ENCODE measurements around the gene G6PC3. TPM values are rescaled to one million over a fixed set of nuclear protein-coding genes. Genes with fewer than 3 reads are reported as not detected.
"Not testable (repeated sequence)": the region's sequence is repeated elsewhere in the genome, so short reads cannot be mapped to it uniquely, and the experiment has no call there.

Gene G6PC3
- total and polyA plus RNA-seq, 2 experiments from 2014 or later = 36.1 to 132 TPM

DNA sequence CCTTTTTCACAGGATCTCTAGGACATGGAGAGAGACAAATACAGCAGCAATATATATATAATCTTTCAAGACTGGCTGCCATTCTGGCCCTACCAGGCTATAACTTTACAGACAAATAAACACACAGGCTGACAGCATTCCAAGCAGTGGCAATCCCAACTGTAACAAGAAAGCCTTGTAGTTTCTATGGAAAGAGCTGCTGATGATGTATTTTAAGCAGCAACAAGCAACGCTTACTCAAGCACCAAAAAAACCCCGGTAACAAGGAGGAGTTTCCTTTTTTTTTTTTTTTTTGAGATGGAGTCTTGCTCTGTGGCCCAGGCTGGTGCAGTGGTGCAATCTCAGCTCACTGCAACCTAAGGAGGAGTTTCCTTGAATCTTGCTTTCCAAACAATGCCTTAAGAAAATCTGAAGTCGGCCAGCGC lies 27.3 kb upstream of the G6PC3 start:
- H3K27ac ChIP-seq = peak overlapping the region; percentile 1
- 79% methylated on average over 4 of the region's 4 CpGs for WGBS (ENCODE audit: low lambda C conversion rate, missing lambda C conversion rate)

DNA sequence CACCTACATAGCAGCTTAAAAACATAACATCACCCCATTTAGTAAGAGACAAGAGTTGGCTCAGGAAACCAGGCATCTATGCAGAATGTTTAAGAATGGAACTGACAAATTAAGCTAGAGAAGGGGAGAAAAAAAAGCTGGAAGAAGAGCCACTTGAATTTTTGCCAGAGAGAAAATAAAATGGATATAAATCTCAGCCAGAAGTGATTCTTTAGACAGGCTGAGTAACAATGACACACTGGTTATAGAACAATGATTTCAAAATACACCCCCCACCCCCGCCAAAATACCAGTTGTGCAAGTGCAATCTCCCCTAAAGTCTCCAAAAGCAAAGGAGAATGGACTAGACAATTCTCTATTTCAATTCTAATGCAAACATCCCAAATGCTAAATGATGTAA lies 26.5 kb upstream of the G6PC3 start:
- Histone ChIP-seq H3K36me3 (replicated peaks; ENCODE audit: insufficient read depth, low read depth) (no peaks in the 10 kb centered on the region), H3K27me3 (no peaks in the 10 kb centered on the region), H4K20me1 (ENCODE audit: insufficient read depth, poor library complexity, severe bottlenecking) (peaks cover 51% of the 10 kb centered on the region), H3K4me2 (no peak overlapping the region), H3K79me2 (peaks cover 76% of the 10 kb centered on the region), H3K9me2 (replicated peaks; ENCODE audit: insufficient read depth) (no peaks in the 10 kb centered on the region), H2AFZ (no peak overlapping the region), H3K27ac (peak overlapping the region; percentile 10), H3K9me3 (ENCODE audit: low read depth) (no peaks in the 10 kb centered on the region), H3K4me1 (ENCODE audit: insufficient read depth) (no peaks in the 10 kb centered on the region), H3K4me3 (no peak overlapping the region)
- no peak for DNase-seq (ENCODE audit: low spot score)
- WGBS (ENCODE audit: low lambda C conversion rate, missing lambda C conversion rate) = 75% methylated on average over 1 of the region's 1 CpG
- TF ChIP-seq EZH2 (IDR thresholded peaks at IDR 0.05; ENCODE audit: borderline replicate concordance) (no peak), EZH2phosphoT487 (IDR thresholded peaks at IDR 0.05; ENCODE audit: low read depth, severe bottlenecking, unreplicated experiment) (no peak)
- TF ChIP-seq, protein P1, sequence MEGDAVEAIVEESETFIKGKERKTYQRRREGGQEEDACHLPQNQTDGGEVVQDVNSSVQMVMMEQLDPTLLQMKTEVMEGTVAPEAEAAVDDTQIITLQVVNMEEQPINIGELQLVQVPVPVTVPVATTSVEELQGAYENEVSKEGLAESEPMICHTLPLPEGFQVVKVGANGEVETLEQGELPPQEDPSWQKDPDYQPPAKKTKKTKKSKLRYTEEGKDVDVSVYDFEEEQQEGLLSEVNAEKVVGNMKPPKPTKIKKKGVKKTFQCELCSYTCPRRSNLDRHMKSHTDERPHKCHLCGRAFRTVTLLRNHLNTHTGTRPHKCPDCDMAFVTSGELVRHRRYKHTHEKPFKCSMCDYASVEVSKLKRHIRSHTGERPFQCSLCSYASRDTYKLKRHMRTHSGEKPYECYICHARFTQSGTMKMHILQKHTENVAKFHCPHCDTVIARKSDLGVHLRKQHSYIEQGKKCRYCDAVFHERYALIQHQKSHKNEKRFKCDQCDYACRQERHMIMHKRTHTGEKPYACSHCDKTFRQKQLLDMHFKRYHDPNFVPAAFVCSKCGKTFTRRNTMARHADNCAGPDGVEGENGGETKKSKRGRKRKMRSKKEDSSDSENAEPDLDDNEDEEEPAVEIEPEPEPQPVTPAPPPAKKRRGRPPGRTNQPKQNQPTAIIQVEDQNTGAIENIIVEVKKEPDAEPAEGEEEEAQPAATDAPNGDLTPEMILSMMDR (IDR thresholded peaks at IDR 0.05; ENCODE audit: poor library complexity) = no peak

More for the DNA sequence above, 27.3 kb upstream of the G6PC3 start:
- TF ChIP-seq EZH2 (IDR thresholded peaks at IDR 0.05; ENCODE audit: borderline replicate concordance) = no peak
- TF ChIP-seq EZH2phosphoT487 (IDR thresholded peaks at IDR 0.05; ENCODE audit: low read depth, severe bottlenecking, unreplicated experiment) = no peak
- TF ChIP-seq, protein P1 (IDR thresholded peaks at IDR 0.05; ENCODE audit: poor library complexity) = no peak
- no peaks in the 10 kb centered on the region for H3K9me2 ChIP-seq (replicated peaks; ENCODE audit: insufficient read depth)
- H3K4me1 ChIP-seq (ENCODE audit: insufficient read depth) = no peaks in the 10 kb centered on the region
- no peaks in the 10 kb centered on the region for H3K9me3 ChIP-seq (ENCODE audit: low read depth)
- DNase-seq (ENCODE audit: low spot score) = no peak
- no peaks in the 10 kb centered on the region for H3K27me3 ChIP-seq
- H2AFZ ChIP-seq = no peak overlapping the region
- H3K4me3 ChIP-seq = no peak overlapping the region
- no peaks in the 10 kb centered on the region for H3K36me3 ChIP-seq (replicated peaks; ENCODE audit: insufficient read depth, low read depth)
- peaks cover 73% of the 10 kb centered on the region for H3K79me2 ChIP-seq
- H4K20me1 ChIP-seq (ENCODE audit: insufficient read depth, poor library complexity, severe bottlenecking) = peaks cover 44% of the 10 kb centered on the region
- H3K4me2 ChIP-seq = no peak overlapping the region

- no peaks in the 10 kb centered on the region for H3K4me1 ChIP-seq (ENCODE audit: insufficient read depth)
- peaks cover 78% of the 10 kb centered on the region for H3K79me2 ChIP-seq
- TF ChIP-seq, protein P1 (IDR thresholded peaks at IDR 0.05; ENCODE audit: poor library complexity) = no peak
- TF ChIP-seq EZH2 (IDR thresholded peaks at IDR 0.05; ENCODE audit: borderline replicate concordance) (no peak), EZH2phosphoT487 (IDR thresholded peaks at IDR 0.05; ENCODE audit: low read depth, severe bottlenecking, unreplicated experiment) (no peak)
- no peaks in the 10 kb centered on the region for H3K9me3 ChIP-seq (ENCODE audit: low read depth)
- H4K20me1 ChIP-seq (ENCODE audit: insufficient read depth, poor library complexity, severe bottlenecking) = peaks cover 48% of the 10 kb centered on the region
- H3K27me3 ChIP-seq = no peaks in the 10 kb centered on the region
- WGBS (ENCODE audit: low lambda C conversion rate, missing lambda C conversion rate) = 93% methylated on average over 4 of the region's 4 CpGs
- no peak overlapping the region for H3K4me3 ChIP-seq
- no peak for DNase-seq (ENCODE audit: low spot score)
- H3K4me2 ChIP-seq = no peak overlapping the region
- no peaks in the 10 kb centered on the region for H3K9me2 ChIP-seq (replicated peaks; ENCODE audit: insufficient read depth)
- no peaks in the 10 kb centered on the region for H3K36me3 ChIP-seq (replicated peaks; ENCODE audit: insufficient read depth, low read depth)
- H3K27ac ChIP-seq = no peak overlapping the region
- no peak overlapping the region for H2AFZ ChIP-seq
Measured at GRCh38 chr17:44045486-44045885, 25.0 kb upstream of the G6PC3 start.

DNA sequence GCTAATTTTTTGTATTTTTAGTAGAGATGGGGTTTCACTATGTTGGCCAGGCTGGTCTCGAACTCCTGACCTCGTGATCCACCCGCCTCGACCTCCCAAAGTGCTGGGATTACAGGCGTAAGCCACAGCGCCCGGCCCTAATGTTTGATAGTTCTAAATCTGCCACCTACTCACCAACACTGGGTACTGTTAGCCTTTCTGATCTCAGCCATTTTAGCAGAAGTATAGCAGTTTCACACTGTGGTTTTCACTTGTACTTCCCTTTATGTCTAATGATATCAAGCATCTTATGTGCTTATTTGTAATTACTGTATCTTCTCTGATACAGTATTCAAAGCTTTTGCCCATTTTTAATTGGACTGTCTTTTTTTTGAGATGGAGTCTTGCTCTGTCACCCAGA lies 23.6 kb upstream of the G6PC3 start:
- Histone ChIP-seq H4K20me1 (ENCODE audit: insufficient read depth, poor library complexity, severe bottlenecking) (peaks cover 43% of the 10 kb centered on the region), H3K79me2 (peaks cover 77% of the 10 kb centered on the region)
- not testable (repeated sequence) for H3K9me2 ChIP-seq (replicated peaks; ENCODE audit: insufficient read depth); H3K27me3 ChIP-seq; H3K4me1 ChIP-seq (ENCODE audit: insufficient read depth); H3K9me3 ChIP-seq (ENCODE audit: low read depth); H2AFZ ChIP-seq; H3K4me2 ChIP-seq; H3K4me3 ChIP-seq; DNase-seq (ENCODE audit: low spot score); H3K27ac ChIP-seq; H3K36me3 ChIP-seq (replicated peaks; ENCODE audit: insufficient read depth, low read depth)
- WGBS (ENCODE audit: low lambda C conversion rate, missing lambda C conversion rate) = 98% methylated on average over 6 of the region's 7 CpGs

Measured in hepatocyte (in vitro differentiated cells).